Daoy (cell line): ENCODE results near the gene PPFIBP1. TPM values are rescaled to one million over a fixed set of nuclear protein-coding genes. Genes with fewer than 3 reads are reported as not detected.

Experiments used
- DNase-seq: peaks from one replicate; pipeline ENCODE4 v3.0.0-alpha.2; 2015; ENCODE audit warnings: low read depth
- total RNA-seq: library from RNA; depleted of rRNA; stranded (reverse); fragments of >200 nt; shearing (Covaris generic); gene quantifications from 2 replicates; pipeline ENCODE4 v1.2.3, GENCODE V29; 2014

PPFIBP1 gene
- total RNA-seq, 1 experiment from 2014 or later = 77.7 TPM

- DNase-seq = no peak
Observed at GRCh38 chr12:27665704-27666103, 141.7 kb downstream of the PPFIBP1 start.

DNA sequence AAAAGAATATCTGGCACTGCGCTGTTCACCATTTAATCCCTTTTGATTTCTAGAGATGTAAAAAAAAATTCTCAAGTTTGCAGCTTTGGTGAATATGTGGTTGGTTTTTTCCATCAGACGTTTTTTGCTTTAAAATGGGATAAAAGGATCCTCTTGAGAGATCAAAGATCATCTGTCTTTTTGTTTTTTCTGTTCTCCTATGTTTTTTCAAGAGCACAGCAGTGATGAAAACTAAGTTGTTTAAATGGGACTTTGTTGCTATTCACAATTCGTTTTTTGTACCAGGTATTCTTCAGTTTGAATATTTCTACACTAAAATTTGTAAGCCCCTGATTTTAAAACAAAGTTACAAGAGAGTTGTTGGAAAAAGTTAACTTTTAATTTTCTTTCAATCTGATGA, 142.5 kb downstream of the PPFIBP1 start:
- DNase-seq = no peak

DNA sequence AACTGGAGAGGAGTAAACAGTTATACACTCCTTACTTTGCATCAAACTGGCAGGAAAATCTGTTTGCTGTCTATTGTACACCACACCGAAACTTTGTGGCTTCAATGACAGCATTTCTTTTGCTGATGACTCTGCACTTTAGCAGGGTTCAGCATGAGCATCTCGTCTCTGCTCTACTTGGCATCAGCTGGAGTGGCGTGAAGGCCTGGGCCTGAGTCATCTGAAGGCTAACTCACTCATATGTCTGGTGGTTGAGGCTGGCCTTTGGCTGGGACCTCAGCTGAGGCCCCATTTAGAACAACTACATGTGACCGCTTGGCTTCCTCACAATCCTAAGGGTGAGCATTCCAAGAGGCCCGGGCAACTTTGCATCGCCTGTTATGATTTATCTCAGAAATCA, 143.5 kb downstream of the PPFIBP1 start:
- peak; percentile 23 for DNase-seq

DNA sequence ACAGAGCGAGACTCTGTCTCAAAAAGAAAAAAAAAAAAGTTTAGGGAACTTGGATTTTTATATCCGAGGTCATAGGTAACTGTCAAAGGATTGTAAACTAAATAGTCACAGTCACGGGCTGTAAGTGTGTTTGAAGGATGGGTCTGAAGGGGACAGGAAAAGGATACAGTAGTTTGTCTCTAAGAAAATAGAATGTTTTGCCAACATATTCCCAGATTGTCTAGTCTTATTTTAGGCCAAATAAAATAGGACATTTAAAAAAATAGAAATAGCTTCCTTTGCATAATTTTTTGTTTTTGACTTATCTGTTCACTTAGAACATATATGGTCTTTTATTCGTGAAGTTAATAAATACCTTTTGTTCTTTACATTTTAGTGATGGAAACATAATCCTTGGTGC, 148.0 kb downstream of the PPFIBP1 start:
- no peak for DNase-seq

DNA sequence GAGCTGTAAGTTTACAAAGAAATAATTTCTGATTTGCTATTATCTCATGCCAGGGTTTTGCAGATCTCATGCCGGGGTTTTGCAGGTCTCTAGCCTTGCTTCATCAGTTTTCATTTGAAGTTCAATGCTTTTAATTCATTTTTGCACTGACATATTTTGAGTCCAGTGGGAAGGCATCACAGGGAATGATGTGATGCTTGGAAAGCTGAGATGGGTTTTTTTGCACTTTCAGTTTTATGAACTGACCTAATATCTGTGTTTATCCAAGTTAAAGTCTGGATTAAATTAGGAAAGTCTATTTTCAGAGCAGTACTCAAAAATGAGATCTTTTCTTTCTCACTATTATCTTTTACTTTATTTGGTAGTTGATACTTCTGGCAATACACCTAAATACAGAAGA, 148.6 kb downstream of the PPFIBP1 start:
- no peak for DNase-seq

DNA sequence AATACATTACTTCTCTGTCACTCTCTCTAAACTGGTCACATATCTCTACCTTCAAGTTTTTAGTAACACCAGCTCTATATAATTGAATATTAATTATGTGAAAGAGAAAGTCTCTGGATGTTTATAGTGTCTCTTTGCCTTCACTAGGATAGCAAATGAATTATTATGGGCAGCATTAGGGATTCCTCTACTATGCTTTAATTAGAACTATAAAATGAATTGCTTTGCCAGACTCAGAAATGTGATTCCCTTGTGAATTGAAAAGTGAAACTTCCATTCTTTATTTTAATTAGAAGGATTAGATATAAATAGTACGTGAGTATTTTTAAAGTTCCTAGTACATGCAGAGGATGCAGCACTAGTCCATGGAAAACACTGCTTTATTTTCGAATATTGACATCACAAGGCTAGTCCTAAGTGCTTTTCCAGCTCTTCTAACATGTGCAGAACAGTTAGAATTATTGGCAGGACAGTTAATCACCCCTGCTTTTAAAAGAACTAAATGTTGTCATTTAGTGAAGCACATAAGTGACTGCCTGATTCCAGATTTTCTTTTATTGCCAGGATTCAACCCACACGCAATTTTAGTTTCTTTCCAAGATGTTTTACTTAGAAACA, 149.2 kb downstream of the PPFIBP1 start:
- no peak for DNase-seq

DNA sequence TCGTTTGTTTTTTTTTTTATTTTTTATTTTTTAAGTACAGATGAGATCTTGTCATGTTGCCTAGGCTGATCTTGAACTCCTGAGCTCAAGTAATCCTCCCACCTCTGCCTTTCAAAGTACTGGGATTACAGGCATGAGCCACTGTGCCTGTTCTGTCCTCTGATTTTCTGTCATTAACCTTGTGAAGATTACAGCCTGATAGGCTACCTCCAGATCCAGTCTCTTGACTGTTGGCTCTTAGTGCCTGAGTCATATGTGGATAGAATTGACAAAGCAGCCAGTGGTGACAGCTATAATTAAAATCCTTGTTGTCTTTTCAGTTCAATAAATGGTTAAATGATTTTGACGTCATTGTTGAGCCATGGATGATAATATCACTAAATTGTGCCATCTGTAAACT, 151.0 kb downstream of the PPFIBP1 start:
- no peak for DNase-seq

DNA sequence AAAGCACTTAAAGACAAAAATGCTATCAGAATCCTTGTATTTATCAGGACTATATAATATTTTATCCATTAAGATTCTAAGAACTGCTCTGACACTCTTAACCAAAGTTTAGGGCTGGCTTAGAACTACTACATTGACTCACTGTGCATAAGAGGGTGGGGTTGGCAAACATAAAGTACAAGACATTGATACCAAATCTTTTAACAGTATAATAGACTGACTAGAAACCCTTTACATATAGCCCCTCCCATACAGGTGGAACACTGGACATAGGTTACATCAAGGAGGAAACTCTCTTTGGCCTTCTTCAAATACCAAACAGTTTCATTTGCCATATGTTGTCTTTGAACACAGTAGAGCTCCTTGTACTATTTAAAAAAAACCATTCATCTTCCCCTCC, 156.6 kb downstream of the PPFIBP1 start:
- no peak for DNase-seq

- no peak for DNase-seq
Observed at GRCh38 chr12:27682534-27682933, 158.5 kb downstream of the PPFIBP1 start.

GRCh38 chr12:27685274-27685673, 161.3 kb downstream of the PPFIBP1 start:
- DNase-seq = no peak

GRCh38 chr12:27686147-27686546, 162.1 kb downstream of the PPFIBP1 start:
- DNase-seq = no peak

DNA sequence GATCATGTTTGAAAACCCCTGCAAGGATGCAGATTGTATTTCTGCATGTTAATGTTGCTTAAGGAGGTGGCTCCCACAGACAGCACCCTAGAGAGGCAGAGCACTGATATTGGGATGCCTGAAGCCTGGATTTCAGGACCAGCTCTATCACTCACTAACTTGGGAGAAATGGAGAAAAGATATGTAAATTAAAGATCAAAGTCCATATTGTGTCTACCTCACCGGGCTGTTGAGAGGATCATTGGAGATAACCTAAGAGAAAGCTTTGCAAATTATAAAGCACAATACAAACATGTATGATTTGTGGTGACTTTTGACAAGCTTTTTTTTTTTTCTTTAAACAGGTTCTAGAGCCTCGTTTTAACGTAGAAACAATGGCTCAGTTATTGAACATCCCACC, 164.7 kb downstream of the PPFIBP1 start:
- no peak for DNase-seq

DNA sequence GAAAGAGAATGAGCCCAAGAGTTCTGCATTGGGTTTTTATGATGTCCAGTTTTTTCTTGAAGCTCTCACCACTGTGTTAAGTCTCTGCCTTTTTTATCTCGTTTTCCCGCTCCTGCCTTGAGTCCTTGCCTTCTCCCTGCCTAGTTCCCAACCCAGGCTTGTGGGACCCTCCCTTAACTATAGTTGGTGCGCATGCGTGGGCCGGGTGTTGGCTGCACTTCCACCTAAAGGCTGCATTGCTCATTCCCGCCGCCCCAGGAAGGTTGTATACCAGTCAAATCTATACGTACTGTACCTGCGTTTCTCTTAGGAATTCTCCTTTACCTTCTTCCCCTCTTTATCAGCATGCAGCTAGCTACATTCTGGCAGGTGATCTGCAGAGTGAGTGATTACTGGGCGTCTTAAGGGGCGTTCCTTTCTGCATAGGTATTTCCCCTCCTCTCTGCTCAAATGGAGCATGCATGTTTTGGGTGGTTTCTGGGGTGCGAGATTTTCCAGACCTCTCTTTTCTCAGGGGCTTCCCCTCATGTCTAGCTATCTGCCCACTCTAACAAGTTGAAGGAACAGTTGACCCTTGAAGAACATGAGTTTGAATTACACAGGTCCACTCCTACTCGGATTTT, 165.7 kb downstream of the PPFIBP1 start:
- DNase-seq = no peak

DNA sequence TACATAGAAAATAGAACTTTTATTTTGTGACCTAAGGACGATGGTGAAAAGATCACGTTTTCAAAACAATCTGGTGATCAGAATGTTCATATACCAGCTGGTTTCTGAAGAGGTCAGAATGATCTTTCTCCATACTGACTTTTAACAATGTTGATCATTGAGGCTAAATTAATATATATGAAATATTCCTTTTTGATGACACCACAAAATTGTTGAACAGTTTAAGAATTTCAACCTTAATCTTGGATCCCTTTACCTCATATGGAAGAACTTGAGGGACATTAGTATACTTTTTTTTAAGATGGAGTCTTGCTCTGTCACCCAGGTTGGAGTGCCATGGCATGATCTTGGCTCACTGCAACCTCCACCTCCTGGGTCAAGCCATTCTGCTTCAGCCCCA, 169.4 kb downstream of the PPFIBP1 start:
- DNase-seq = no peak

DNA sequence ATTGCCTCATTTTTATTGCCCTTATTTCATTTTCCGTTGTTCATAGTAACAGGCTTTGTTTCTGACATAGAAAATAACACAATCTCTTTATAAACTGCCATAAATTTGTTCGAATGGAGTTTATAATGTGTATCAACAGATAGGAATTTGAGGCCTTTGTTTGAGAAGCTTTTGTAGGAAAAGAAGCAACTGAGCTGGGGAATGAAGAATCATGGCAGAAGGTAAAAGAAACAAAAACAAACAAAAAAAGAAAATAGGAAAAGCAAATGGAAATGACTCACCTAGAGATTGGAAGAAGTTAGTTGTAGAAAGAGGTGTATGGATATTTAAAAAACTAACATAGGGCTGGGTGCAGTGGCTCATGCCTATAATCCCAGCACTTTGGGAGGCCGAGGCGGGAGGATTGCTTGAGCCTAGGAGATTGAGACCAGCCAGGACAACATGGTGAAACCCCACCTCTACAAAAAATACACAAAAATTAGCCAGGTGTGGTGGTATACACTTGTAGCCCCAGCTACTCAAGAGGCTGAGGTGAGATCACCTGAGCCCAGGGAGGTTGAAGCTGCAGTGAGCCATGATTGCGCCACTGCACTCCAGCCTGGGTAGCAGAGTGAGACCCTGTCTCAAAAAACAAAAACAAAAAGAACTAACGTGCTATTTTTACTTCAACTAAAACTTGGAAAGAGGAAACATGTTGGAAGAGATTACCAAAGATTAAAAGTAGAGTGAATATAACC, 171.7 kb downstream of the PPFIBP1 start:
- DNase-seq = no peak

- DNase-seq = no peak
Observed at GRCh38 chr12:27696293-27696652, 172.3 kb downstream of the PPFIBP1 start, which contains the start of gene REP15. Gene REP15 (plus strand): TSS chr12:27696447. CDS start chr12:27696563, 116 bp downstream.

GRCh38 chr12:27696864-27697564, 173.0 kb downstream of the PPFIBP1 start:
- no peak for DNase-seq

DNA sequence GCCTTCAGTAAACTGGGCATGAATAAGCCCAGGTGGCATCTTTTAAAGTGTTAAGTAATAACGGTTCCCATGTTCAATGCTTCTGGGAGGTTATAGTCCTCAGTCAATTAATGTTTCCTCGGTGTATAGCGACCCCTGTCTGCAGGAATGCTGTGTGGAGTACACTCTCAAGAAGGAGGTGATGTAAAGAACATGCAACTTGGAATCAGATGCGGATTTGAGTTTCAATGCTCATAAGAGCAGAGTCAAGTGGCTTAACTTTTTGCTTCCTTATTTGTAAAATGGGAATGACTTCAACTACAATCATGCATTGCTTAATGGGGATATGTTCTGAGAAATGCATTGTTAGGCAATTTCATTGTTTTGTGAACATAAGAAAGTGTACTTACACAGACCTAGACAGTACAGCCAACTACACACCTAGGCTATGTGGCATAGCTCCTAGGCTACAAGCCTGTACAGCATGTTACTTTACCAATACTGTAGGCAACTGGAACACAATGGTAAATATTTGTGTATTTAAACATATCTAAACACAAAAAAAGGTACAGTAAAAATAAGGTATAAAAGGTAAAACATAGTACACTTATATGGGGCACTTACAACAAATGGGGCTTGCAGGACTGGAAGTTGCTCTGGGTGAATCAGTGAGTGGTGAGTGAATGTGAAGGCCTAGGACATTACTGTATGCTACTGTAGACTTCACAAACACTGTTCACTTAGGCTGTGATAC, 179.9 kb downstream of the PPFIBP1 start:
- DNase-seq = peak; percentile 73

GRCh38 chr12:27705263-27705662, 181.3 kb downstream of the PPFIBP1 start:
- DNase-seq = no peak

- no peak for DNase-seq
Observed at GRCh38 chr12:27707216-27707615, 183.2 kb downstream of the PPFIBP1 start.

DNA sequence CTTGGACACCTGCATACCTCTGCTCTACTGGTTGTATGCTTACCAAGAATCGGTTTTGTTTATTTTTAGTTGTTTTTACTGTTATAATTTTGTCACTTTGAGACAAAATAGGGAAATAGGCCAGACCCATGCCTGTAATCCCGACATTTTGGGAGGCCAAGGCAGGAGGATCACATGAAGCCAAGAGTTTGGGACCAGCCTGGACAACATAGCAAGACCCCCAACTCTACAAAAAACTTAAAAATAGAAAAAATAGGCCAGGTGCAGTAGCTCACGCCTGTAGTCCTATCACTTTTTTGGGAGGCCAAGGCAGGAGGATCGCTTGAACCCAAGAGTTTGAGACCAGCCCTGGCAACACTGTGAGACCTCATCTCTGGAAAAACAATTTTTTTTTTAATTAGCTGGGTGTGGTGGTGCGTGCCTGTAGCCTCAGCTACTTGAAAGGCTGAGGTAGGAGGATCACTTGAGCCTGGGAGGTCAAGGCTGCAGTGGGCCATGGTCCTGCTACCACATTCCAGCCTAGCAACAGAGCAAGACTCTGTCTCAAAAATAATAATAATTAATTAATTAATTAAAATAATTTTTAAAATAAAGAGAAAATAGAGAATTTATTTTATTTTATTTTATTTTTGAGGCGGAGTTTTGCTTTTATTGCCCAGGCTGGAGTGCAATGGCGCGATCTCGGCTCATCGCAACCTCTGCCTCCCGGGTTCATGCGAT, 185.4 kb downstream of the PPFIBP1 start:
- no peak for DNase-seq
